ENCODE measurements around the gene DKK3. TPM values are rescaled to one million over a fixed set of nuclear protein-coding genes. Genes with fewer than 3 reads are reported as not detected.

Gene DKK3
- total RNA-seq, 2 donors from 2014 or later = 0.91 to 1.6 TPM

GRCh38 chr11:11979488-11980117, 28.8 kb downstream of the DKK3 start:
- H3K9me3 ChIP-seq (ENCODE audit: control insufficient read depth, low read length, poor library complexity, severe bottlenecking) = no peaks in the 10 kb centered on the region
- Mint-ChIP-seq H3K36me3 (ENCODE audit: low read depth) (no peaks in the 10 kb centered on the region), H3K4me1 (peaks cover 9% of the 10 kb centered on the region), H3K27ac (no peak overlapping the region), H3K4me3 (no peak overlapping the region), H3K27me3 (peaks cover 11% of the 10 kb centered on the region)
- ATAC-seq (no peak), DNase-seq (no peak)

DNA sequence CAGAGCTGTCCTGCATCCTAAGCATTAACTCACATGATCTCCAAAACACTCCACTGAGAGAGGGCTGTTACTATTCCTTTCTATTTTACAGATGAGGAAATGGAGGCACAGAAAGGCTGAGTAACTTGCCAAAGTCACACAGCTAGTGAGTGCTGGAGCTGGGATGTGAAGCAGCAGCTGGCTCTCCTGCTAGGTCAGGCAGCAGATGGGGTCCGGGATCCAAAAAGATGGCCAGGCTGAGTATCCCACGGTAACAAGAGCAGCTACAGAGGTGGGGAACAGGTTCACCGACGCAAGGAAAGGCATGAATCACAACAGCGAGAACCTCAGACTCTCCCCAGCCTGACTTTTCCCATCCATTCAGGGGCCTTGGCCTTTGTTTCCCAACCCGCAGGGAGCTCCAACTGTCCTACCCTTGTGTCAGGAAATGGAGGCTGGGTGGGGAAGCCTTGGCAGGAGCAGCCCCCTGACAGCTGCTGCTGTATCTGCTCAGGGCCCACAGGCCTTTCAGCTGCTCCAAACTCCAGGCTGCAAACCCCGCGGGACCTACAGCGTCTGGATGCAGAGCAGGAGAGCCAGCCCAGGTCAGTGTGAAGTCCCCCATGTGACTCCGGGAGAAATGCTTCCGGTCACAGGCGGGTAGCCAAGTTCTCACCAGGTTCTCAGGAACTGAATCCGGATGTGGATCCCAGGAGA, 29.5 kb downstream of the DKK3 start:
- Mint-ChIP-seq H3K27me3 (peaks cover 11% of the 10 kb centered on the region), H3K4me1 (peaks cover 9% of the 10 kb centered on the region), H3K4me3 (no peak overlapping the region), H3K36me3 (ENCODE audit: low read depth) (no peaks in the 10 kb centered on the region), H3K27ac (no peak overlapping the region)
- DNase-seq = no peak
- ATAC-seq = no peak
- H3K9me3 ChIP-seq (ENCODE audit: control insufficient read depth, low read length, poor library complexity, severe bottlenecking) = no peaks in the 10 kb centered on the region

DNA sequence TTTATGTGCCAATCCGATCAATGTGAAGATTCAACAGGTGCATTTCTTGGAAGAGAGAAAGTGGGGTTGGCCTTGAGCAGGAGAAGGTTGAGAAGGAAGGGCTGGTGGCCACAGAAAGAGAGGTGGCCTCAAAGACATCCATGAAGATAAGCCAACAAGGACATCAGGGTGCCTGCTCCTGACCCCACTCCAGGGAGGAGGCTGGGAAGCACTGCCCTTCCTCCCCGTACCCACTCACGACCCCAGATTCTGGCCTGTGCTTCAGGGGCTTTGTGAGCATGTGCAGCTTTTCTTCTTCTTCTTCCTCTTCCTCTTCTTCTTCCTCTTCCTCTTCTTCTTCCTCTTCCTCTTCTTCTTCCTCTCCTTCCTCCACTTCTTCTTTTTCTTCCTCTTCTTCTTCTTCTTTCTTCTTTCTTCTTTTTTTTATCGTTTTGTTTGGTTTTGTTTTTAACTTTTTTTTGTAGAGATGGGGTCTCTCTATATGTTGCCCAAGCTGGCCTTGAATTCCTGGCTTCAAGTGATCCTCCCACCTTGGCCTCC, 30.3 kb downstream of the DKK3 start:
- DNase-seq = no peak
- Mint-ChIP-seq H3K27me3 (peaks cover 11% of the 10 kb centered on the region), H3K4me1 (peaks cover 9% of the 10 kb centered on the region), H3K4me3 (no peak overlapping the region), H3K36me3 (ENCODE audit: low read depth) (no peaks in the 10 kb centered on the region), H3K27ac (no peak overlapping the region)
- no peak for ATAC-seq
- H3K9me3 ChIP-seq (ENCODE audit: control insufficient read depth, low read length, poor library complexity, severe bottlenecking) = no peaks in the 10 kb centered on the region

- H3K27me3 Mint-ChIP-seq = peaks cover 11% of the 10 kb centered on the region
- H3K4me3 Mint-ChIP-seq = no peak overlapping the region
- no peak for DNase-seq
- H3K36me3 Mint-ChIP-seq (ENCODE audit: low read depth) = no peaks in the 10 kb centered on the region
- ATAC-seq = no peak
- H3K9me3 ChIP-seq (ENCODE audit: control insufficient read depth, low read length, poor library complexity, severe bottlenecking) = no peaks in the 10 kb centered on the region
- no peak overlapping the region for H3K27ac Mint-ChIP-seq
- peaks cover 9% of the 10 kb centered on the region for H3K4me1 Mint-ChIP-seq
These were observed 31.1 kb downstream of the DKK3 start for GRCh38 chr11:11977206-11977938.

DNA sequence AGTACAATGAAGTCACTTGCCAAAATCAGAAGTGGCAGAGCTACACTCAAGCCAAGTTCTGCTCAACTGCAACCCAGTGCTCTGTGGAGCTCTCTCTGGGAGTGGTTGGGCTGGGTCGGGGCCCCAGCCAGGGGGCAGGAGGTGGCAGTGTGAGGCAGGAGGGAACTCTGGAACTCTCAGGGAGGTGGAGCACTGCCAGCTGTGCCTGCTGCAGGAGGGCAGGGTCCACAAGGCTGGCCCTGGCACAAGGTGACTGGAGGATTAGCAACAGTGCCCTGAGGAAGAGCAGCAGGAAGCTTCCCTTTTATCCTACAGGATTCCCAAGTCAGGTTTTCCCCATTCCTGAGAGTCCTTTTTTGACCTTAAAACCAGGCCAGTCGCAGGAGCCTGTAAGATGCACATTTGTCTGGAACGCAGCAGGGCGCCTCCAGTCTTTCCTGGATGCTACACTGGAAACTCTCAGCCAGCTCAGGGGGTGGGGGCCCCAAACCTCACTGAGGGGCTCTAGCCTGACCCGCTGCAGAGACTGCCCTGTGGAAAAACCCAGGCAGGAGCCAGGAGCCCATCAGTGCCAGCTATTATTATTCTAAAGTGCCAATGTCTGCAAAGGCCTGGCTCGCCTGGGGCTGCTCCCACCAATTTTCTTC, 31.8 kb downstream of the DKK3 start:
- Mint-ChIP-seq H3K27me3 (peaks cover 7% of the 10 kb centered on the region), H3K36me3 (ENCODE audit: low read depth) (no peaks in the 10 kb centered on the region), H3K4me3 (no peak overlapping the region), H3K4me1 (peaks cover 9% of the 10 kb centered on the region), H3K27ac (no peak overlapping the region)
- ATAC-seq (no peak), DNase-seq (no peak)
- no peaks in the 10 kb centered on the region for H3K9me3 ChIP-seq (ENCODE audit: control insufficient read depth, low read length, poor library complexity, severe bottlenecking)

- peaks cover 9% of the 10 kb centered on the region for H3K4me1 Mint-ChIP-seq
- ATAC-seq = no peak
- H3K9me3 ChIP-seq (ENCODE audit: control insufficient read depth, low read length, poor library complexity, severe bottlenecking) = no peaks in the 10 kb centered on the region
- DNase-seq = no peak
- H3K4me3 Mint-ChIP-seq = no peak overlapping the region
- no peak overlapping the region for H3K27ac Mint-ChIP-seq
- H3K27me3 Mint-ChIP-seq = peaks cover 3% of the 10 kb centered on the region
- H3K36me3 Mint-ChIP-seq (ENCODE audit: low read depth) = no peaks in the 10 kb centered on the region
These were observed 33.0 kb downstream of the DKK3 start for GRCh38 chr11:11975201-11976092.

DNA sequence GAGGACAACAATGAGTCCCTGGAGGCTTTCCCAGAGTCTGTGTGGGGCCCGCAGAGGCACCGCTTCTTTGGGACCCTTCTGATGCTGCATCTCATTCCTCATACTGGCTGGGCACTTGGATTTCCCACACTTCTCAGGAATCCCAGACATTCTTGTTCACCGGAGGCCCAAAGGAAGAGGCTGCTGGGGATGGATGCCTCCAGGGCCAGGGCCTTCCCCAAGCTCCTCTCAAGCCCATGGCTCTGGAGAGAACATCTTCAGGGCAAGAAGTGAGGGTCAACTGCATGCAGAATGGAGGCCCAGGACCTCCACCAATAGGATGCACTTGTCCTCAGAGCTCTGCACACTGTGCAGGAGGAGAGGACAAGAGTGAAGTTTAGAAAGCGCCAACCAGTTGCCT, 34.6 kb downstream of the DKK3 start:
- ATAC-seq = no peak
- DNase-seq = no peak
- no peaks in the 10 kb centered on the region for H3K36me3 Mint-ChIP-seq (ENCODE audit: low read depth)

DNA sequence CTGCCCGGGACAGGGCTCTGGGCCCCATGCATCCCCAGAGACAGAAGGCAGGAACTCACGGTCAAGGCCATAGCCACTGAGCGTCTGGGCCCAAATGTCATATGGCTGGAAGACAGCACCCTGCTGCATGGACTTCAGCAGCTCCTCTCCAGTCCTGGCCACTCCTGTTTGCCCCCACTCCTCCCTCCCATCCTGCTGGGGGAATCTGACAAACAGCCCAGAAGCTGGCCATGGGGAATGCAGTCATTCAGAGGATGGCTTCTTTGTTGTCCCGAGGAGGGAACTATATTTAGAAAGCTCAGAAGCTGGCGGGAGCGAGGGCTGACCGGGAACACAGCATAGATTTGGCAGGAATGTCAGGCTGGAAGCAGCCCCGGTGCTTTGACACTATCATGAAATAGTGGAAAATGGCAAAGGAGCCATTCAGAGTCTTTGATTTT, 35.0 kb downstream of the DKK3 start:
- no peak overlapping the region for H3K4me3 Mint-ChIP-seq
- no peaks in the 10 kb centered on the region for H3K36me3 Mint-ChIP-seq (ENCODE audit: low read depth)
- ATAC-seq (no peak), DNase-seq (no peak)
- H3K4me1 Mint-ChIP-seq = peaks cover 9% of the 10 kb centered on the region
- no peaks in the 10 kb centered on the region for H3K9me3 ChIP-seq (ENCODE audit: control insufficient read depth, low read length, poor library complexity, severe bottlenecking)
- H3K27ac Mint-ChIP-seq = no peak overlapping the region
- H3K27me3 Mint-ChIP-seq = peaks cover 9% of the 10 kb centered on the region

More for the DNA sequence above, 34.6 kb downstream of the DKK3 start:
- H3K9me3 ChIP-seq (ENCODE audit: control insufficient read depth, low read length, poor library complexity, severe bottlenecking) = no peaks in the 10 kb centered on the region
- Mint-ChIP-seq H3K27ac (no peak overlapping the region), H3K4me1 (peaks cover 9% of the 10 kb centered on the region), H3K4me3 (no peak overlapping the region), H3K27me3 (peaks cover 9% of the 10 kb centered on the region)

GRCh38 chr11:11972730-11973341, 35.6 kb downstream of the DKK3 start:
- Mint-ChIP-seq H3K4me3 (no peak overlapping the region), H3K36me3 (ENCODE audit: low read depth) (no peaks in the 10 kb centered on the region), H3K27me3 (peaks cover 9% of the 10 kb centered on the region), H3K4me1 (peaks cover 9% of the 10 kb centered on the region), H3K27ac (no peak overlapping the region)
- DNase-seq (no peak), ATAC-seq (no peak)
- H3K9me3 ChIP-seq (ENCODE audit: control insufficient read depth, low read length, poor library complexity, severe bottlenecking) = no peaks in the 10 kb centered on the region

- peaks cover 9% of the 10 kb centered on the region for H3K27me3 Mint-ChIP-seq
- ATAC-seq (no peak), DNase-seq (no peak)
- H3K36me3 Mint-ChIP-seq (ENCODE audit: low read depth) = no peaks in the 10 kb centered on the region
- no peaks in the 10 kb centered on the region for H3K9me3 ChIP-seq (ENCODE audit: control insufficient read depth, low read length, poor library complexity, severe bottlenecking)
- no peak overlapping the region for H3K27ac Mint-ChIP-seq
- no peak overlapping the region for H3K4me3 Mint-ChIP-seq
- H3K4me1 Mint-ChIP-seq = peaks cover 9% of the 10 kb centered on the region
These were observed 36.4 kb downstream of the DKK3 start for GRCh38 chr11:11971906-11972547.

DNA sequence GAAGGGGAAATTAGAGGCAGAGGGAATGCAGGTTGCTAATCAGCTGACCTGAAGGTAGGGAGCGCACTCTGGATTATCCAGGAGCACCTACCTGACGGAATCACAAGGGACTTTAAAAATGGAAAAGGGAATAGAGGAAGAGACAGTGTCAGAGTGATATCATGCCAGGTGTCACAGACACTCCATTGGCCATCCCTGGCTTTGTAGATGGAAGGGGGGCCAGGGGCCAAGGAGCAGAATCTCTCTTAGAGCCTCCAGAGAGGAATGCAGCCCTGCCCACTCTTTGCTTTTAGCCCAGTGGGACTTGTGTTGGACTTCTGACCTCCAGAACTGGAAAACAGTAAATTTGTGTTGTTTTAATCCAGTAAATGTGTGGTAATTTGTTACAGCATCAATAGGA, 37.9 kb downstream of the DKK3 start:
- H3K9me3 ChIP-seq (ENCODE audit: control insufficient read depth, low read length, poor library complexity, severe bottlenecking) = no peaks in the 10 kb centered on the region
- no peak overlapping the region for H3K4me3 Mint-ChIP-seq
- no peaks in the 10 kb centered on the region for H3K36me3 Mint-ChIP-seq (ENCODE audit: low read depth)
- no peak overlapping the region for H3K27ac Mint-ChIP-seq
- ATAC-seq (no peak), DNase-seq (no peak)
- peaks cover 9% of the 10 kb centered on the region for H3K27me3 Mint-ChIP-seq
- H3K4me1 Mint-ChIP-seq = peaks cover 12% of the 10 kb centered on the region
